IMR-90 (cell line): ENCODE measurements around the gene GNG7. TPM values are rescaled to one million over a fixed set of nuclear protein-coding genes. Genes with fewer than 3 reads are reported as not detected.

Source experiments
- ATAC-seq: fragments of 200-7000 bp; cut with Tn5 transposase; 2 replicates; pipeline ENCODE4 v1.9.1; 2020; ENCODE audit warnings: low read depth, mild to moderate bottlenecking, moderate library complexity
- BruUV-seq: library from RNA; stranded (reverse); fragments of 400-500 nt; replicated peaks from 2 replicates; lab custom pipeline; 2021; lab: Mats Ljungman, UMichigan
- CTCF ChIA-PET: fragments of 300-600 bp; formaldehyde crosslinking; extraction: SDS; loops from one replicate; lab custom pipeline; 2021; ENCODE audit warnings: antibody characterized with exemption; lab: Yijun Ruan, JAX
- POLR2A ChIA-PET: fragments of 300-600 bp; sonication (Branson Sonifier 250); formaldehyde crosslinking; loops from one replicate; lab custom pipeline; 2022; ENCODE audit warnings: antibody characterized with exemption; ENCODE audit not compliant: unreplicated experiment; lab: Charles Lee
- DNase-seq: peaks from one replicate; pipeline ENCODE4 v3.0.0; 2013
- H2AFZ ChIP-seq: replicated peaks from 2 replicates; pipeline ENCODE3; 2013; ENCODE audit warnings: low read length, mild to moderate bottlenecking; ENCODE audit not compliant: poor library complexity
- H2AK5ac ChIP-seq: 2 replicates; pipeline ENCODE4 v1.6.1; 2013; ENCODE audit warnings: low read depth, low read length, inconsistent platforms
- H2AK9ac ChIP-seq: replicated peaks from 2 replicates; pipeline ENCODE3; 2013; ENCODE audit warnings: mild to moderate bottlenecking, low read depth, low read length, moderate library complexity; ENCODE audit not compliant: poor library complexity
- H2BK120ac ChIP-seq: 2 replicates; pipeline ENCODE4 v1.6.1; 2013; ENCODE audit warnings: low read depth, low read length, inconsistent platforms
- H2BK15ac ChIP-seq: 3 replicates; pipeline ENCODE4 v1.6.1; 2013; ENCODE audit warnings: low read depth, low read length, inconsistent platforms
- H2BK20ac ChIP-seq: 2 replicates; pipeline ENCODE4 v1.6.1; 2013; ENCODE audit warnings: low read depth, mild to moderate bottlenecking, inconsistent platforms, low read length, moderate library complexity
- H2BK5ac ChIP-seq: 2 replicates; pipeline ENCODE4 v1.6.1; 2013; ENCODE audit warnings: mild to moderate bottlenecking, low read depth, low read length, inconsistent platforms; ENCODE audit not compliant: poor library complexity, severe bottlenecking
- H3K14ac ChIP-seq: replicated peaks from 2 replicates; pipeline ENCODE4 v1.6.1; 2013; ENCODE audit warnings: low read depth, low read length, inconsistent platforms
- H3K18ac ChIP-seq: 2 replicates; pipeline ENCODE4 v1.6.1; 2013; ENCODE audit warnings: low read depth, low read length, control low read depth
- H3K23ac ChIP-seq: 2 replicates; pipeline ENCODE4 v1.6.1; 2013; ENCODE audit warnings: low read depth, low read length, inconsistent platforms
- H3K27ac ChIP-seq: 2 replicates; pipeline ENCODE4 v1.5.1; 2013; ENCODE audit warnings: mild to moderate bottlenecking, control low read depth, low read length; ENCODE audit not compliant: insufficient read depth
- H3K27me3 ChIP-seq: 2 replicates; pipeline ENCODE4 v1.6.1; 2013; ENCODE audit warnings: low read length; ENCODE audit not compliant: control insufficient read depth, insufficient read depth
- H3K36me3 ChIP-seq: 2 replicates; pipeline ENCODE4 v1.6.1; 2013; ENCODE audit warnings: low read length, mixed read lengths; ENCODE audit not compliant: control insufficient read depth, insufficient read depth
- H3K4ac ChIP-seq: 2 replicates; pipeline ENCODE4 v1.6.1; 2013; ENCODE audit warnings: low read depth, low read length, inconsistent platforms
- H3K4me1 ChIP-seq: 2 replicates; pipeline ENCODE4 v1.6.1; 2013; ENCODE audit warnings: low read length, mixed read lengths; ENCODE audit not compliant: control insufficient read depth, insufficient read depth
- H3K4me2 ChIP-seq: 2 replicates; pipeline ENCODE4 v1.6.1; 2013; ENCODE audit warnings: low read depth, mild to moderate bottlenecking, control low read depth, low read length, moderate library complexity
- H3K4me3 ChIP-seq: 2 replicates; pipeline ENCODE4 v1.5.1; 2013; ENCODE audit warnings: low read depth, mild to moderate bottlenecking, control low read depth, low read length, moderate library complexity; ENCODE audit not compliant: insufficient read depth
- H3K56ac ChIP-seq: 2 replicates; pipeline ENCODE4 v1.6.1; 2013; ENCODE audit warnings: low read length, inconsistent platforms; ENCODE audit not compliant: insufficient read depth; ENCODE audit errors: extremely low read depth
- H3K79me1 ChIP-seq, 2 experiments: 2 replicates each; pipeline ENCODE4 v1.6.1; 2013; ENCODE audit warnings: low read length in 2 of 2, inconsistent platforms in 1 of 2, low read depth in 1 of 2
- H3K9ac ChIP-seq: 2 replicates; pipeline ENCODE4 v1.6.1; 2013; ENCODE audit warnings: low read depth, low read length, control low read depth
- H3K9me1 ChIP-seq: 2 replicates; pipeline ENCODE4 v1.6.1; 2013; ENCODE audit warnings: low read length, inconsistent platforms; ENCODE audit not compliant: insufficient read depth
- H3K9me3 ChIP-seq: 2 replicates; pipeline ENCODE4 v1.6.1; 2013; ENCODE audit warnings: low read length; ENCODE audit not compliant: control insufficient read depth, insufficient read depth
- H4K20me1 ChIP-seq: 2 replicates; pipeline ENCODE4 v1.6.1; 2013; ENCODE audit warnings: low read length, inconsistent platforms; ENCODE audit not compliant: insufficient read depth
- H4K5ac ChIP-seq: 2 replicates; pipeline ENCODE4 v1.6.1; 2013; ENCODE audit warnings: mild to moderate bottlenecking, low read depth, low read length, control low read depth
- H4K8ac ChIP-seq, 2 experiments: 2 replicates each; pipeline ENCODE4 v1.6.1; 2013; ENCODE audit warnings: low read depth in 2 of 2, low read length in 2 of 2, control low read depth in 1 of 2, inconsistent platforms in 1 of 2
- H4K91ac ChIP-seq: 2 replicates; pipeline ENCODE4 v1.6.1; 2013; ENCODE audit warnings: low read depth, low read length, inconsistent platforms; ENCODE audit not compliant: insufficient read depth
- BHLHE40 ChIP-seq: fragments of 150-350 bp; IDR thresholded peaks from 2 replicates; pipeline ENCODE4 v1.6.1; 2016; ENCODE audit warnings: mild to moderate bottlenecking, low read depth, low read length
- MAZ ChIP-seq: IDR thresholded peaks from 2 replicates; pipeline ENCODE4 v1.6.1; 2012; ENCODE audit warnings: low read depth, mild to moderate bottlenecking, low read length, improper control_type of control experiment, moderate library complexity, borderline replicate concordance
- NFE2L2 ChIP-seq: fragments of 150-350 bp; IDR thresholded peaks from 2 replicates; pipeline ENCODE4 v1.6.1; 2016; ENCODE audit warnings: low read depth, mild to moderate bottlenecking, low read length
- RAD21 ChIP-seq: IDR thresholded peaks from 2 replicates; pipeline ENCODE4 v1.6.1; 2012; ENCODE audit warnings: low read length, improper control_type of control experiment
- RCOR1 ChIP-seq: IDR thresholded peaks from 2 replicates; pipeline ENCODE4 v1.6.1; 2012; ENCODE audit warnings: mild to moderate bottlenecking, low read length, improper control_type of control experiment; ENCODE audit not compliant: insufficient replicate concordance
- RFX5 ChIP-seq: IDR thresholded peaks from 2 replicates; pipeline ENCODE4 v1.8.0; 2012; ENCODE audit warnings: low read depth, mild to moderate bottlenecking, low read length, moderate library complexity
- SMC3 ChIP-seq: fragments of 150-350 bp; IDR thresholded peaks from 2 replicates; pipeline ENCODE4 v1.6.1; 2016; ENCODE audit warnings: low read depth, mild to moderate bottlenecking, antibody characterized with exemption, low read length, moderate library complexity
- WGBS, 2 experiments: methylation state at CpG; one replicate each; pipeline versions ENCODE4 v1.1.5 to v1.1.7; 2013; ENCODE audit warnings: missing lambda C conversion rate in 2 of 2; ENCODE audit not compliant: insufficient read length in 1 of 2; ENCODE audit errors: extremely low coverage in 2 of 2; 5-methylcytosine and 5-hydroxymethylcytosine counted together
- dilution Hi-C: fragments of 300-500 bp; cut with HindIII; formaldehyde crosslinking; loops from one replicate; pipeline ENCODE4 v1.14.3; 2018; ENCODE audit warnings: low sequenced_read_pairs; ENCODE audit not compliant: unreplicated experiment
- in situ Hi-C: fragments of 300-500 bp; cut with MboI; formaldehyde crosslinking; loops from 3 replicates; pipeline ENCODE4 v1.14.3; 2019; ENCODE audit warnings: low sequenced_read_pairs, inconsistent platforms, mixed read lengths
- intact Hi-C: fragments of 100-400 bp; cut with micrococcal nuclease; formaldehyde crosslinking; loops from 2 replicates; pipeline ENCODE4 v1.10.0; 2022
- polyA plus RNA-seq, 3 experiments: library from polyadenylated mRNA; depleted of rRNA; stranded (reverse); fragments of >200 nt; gene quantifications; 2 replicates each; pipeline ENCODE4 v1.2.3, GENCODE V29; 2012; ENCODE audit warnings: low replicate concordance in 1 of 3
- total RNA-seq: library from RNA; depleted of rRNA; stranded (reverse); fragments of >200 nt; gene quantifications from 2 replicates; pipeline ENCODE4 v1.2.3, GENCODE V29; 2012
- TF ChIP-seq, protein P1 (sequence below): conservative IDR thresholded peaks from 2 replicates; pipeline ENCODE4 v1.5.1; 2012; ENCODE audit warnings: mild to moderate bottlenecking, low read depth, low read length, improper control_type of control experiment

Gene GNG7
- total and polyA plus RNA-seq, 2 of the 4 experiments (the other 2 are of a cell fraction), result under 0.01 to 0.21 TPM

DNA sequence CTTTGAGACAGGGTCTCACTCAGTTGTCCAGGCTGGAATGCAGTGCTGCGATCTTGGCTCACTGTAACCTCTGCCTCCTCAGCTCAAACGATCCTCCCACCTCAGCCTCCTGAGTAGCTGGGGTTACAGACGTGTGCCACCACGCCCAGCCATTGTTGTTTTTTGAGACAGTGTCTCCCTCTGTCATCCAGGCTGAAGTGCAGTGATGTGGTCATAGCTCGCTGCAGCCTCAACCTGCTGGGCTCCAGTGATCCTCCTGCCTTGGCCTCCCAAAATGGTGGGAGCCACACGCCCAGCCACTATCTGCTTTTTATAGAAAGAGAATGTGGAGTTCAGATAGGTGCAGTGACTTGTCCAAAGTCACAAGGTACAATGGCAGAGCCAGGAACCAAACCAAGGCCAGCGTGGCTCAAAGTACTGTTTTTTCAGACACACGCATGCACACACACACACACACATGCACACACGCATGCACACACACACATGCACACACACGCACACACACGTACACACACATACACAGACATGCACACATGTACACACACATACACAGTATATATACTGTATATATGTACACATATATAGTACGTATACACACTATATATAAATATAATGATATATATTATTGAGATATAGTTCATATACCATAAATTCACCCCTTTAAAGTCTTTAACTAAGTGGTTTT lies 220.0 kb downstream of the GNG7 start:
- no peak overlapping the region for H2BK5ac ChIP-seq
- no peak overlapping the region for H3K4me2 ChIP-seq
- H3K4me1 ChIP-seq, result peaks cover 3% of the 10 kb centered on the region; the same call in 1 of the 2 replicates
- in situ Hi-C loops (no loop called here), dilution Hi-C loops (no loop called here), intact Hi-C loops (no loop called here)
- H2BK120ac ChIP-seq, result no peak overlapping the region
- H3K9ac ChIP-seq, result no peak overlapping the region
- BruUV-seq, result no TSS peak
- no peak for ATAC-seq
- no peak overlapping the region for H3K56ac ChIP-seq
- POLR2A ChIA-PET, result no interaction called here
- H3K14ac ChIP-seq, result no peak overlapping the region
- TF ChIP-seq MAZ (no peak), BHLHE40 (no peak), RFX5 (no peak), RCOR1 (no peak), NFE2L2 (no peak), SMC3 (no peak), RAD21 (no peak)
- TF ChIP-seq, protein P1, sequence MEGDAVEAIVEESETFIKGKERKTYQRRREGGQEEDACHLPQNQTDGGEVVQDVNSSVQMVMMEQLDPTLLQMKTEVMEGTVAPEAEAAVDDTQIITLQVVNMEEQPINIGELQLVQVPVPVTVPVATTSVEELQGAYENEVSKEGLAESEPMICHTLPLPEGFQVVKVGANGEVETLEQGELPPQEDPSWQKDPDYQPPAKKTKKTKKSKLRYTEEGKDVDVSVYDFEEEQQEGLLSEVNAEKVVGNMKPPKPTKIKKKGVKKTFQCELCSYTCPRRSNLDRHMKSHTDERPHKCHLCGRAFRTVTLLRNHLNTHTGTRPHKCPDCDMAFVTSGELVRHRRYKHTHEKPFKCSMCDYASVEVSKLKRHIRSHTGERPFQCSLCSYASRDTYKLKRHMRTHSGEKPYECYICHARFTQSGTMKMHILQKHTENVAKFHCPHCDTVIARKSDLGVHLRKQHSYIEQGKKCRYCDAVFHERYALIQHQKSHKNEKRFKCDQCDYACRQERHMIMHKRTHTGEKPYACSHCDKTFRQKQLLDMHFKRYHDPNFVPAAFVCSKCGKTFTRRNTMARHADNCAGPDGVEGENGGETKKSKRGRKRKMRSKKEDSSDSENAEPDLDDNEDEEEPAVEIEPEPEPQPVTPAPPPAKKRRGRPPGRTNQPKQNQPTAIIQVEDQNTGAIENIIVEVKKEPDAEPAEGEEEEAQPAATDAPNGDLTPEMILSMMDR, result no peak
- no peak overlapping the region for H2AFZ ChIP-seq
- no peak for DNase-seq
- H3K36me3 ChIP-seq, result peaks cover 4% of the 10 kb centered on the region; the same call in 1 of the 2 replicates
- CTCF ChIA-PET, result no interaction called here
- H3K23ac ChIP-seq, result no peak overlapping the region
- no peak overlapping the region for H3K27ac ChIP-seq
- H2AK5ac ChIP-seq, result no peak overlapping the region; the same call in 1 of the 2 replicates
- H4K5ac ChIP-seq, result no peak overlapping the region
- H3K9me3 ChIP-seq, result peaks cover 17% of the 10 kb centered on the region
- peaks cover 0 to 11% of the 10 kb centered on the region in 2 experiments; a peak in 1 of 4 replicates for H3K79me1 ChIP-seq
- H3K18ac ChIP-seq, result no peak overlapping the region
- H3K9me1 ChIP-seq, result no peaks in the 10 kb centered on the region
- no peak overlapping the region for H2BK15ac ChIP-seq
- H4K20me1 ChIP-seq, result peaks cover 12% of the 10 kb centered on the region
- H3K27me3 ChIP-seq, result no peaks in the 10 kb centered on the region
- H3K4me3 ChIP-seq, result no peak overlapping the region
- H4K8ac ChIP-seq, result no peak overlapping the region
- no peak overlapping the region for H2AK9ac ChIP-seq
- H4K91ac ChIP-seq, result no peak overlapping the region
- no peak overlapping the region for H3K4ac ChIP-seq
- no peak overlapping the region for H2BK20ac ChIP-seq
- WGBS, 2 experiments, result 75% methylated on average over 4 of the region's 12 CpGs; no CpG with 5 or more reads in 1 of the 2 experiments
